Measurements from ENCODE around the gene HOXA6.

DNA sequence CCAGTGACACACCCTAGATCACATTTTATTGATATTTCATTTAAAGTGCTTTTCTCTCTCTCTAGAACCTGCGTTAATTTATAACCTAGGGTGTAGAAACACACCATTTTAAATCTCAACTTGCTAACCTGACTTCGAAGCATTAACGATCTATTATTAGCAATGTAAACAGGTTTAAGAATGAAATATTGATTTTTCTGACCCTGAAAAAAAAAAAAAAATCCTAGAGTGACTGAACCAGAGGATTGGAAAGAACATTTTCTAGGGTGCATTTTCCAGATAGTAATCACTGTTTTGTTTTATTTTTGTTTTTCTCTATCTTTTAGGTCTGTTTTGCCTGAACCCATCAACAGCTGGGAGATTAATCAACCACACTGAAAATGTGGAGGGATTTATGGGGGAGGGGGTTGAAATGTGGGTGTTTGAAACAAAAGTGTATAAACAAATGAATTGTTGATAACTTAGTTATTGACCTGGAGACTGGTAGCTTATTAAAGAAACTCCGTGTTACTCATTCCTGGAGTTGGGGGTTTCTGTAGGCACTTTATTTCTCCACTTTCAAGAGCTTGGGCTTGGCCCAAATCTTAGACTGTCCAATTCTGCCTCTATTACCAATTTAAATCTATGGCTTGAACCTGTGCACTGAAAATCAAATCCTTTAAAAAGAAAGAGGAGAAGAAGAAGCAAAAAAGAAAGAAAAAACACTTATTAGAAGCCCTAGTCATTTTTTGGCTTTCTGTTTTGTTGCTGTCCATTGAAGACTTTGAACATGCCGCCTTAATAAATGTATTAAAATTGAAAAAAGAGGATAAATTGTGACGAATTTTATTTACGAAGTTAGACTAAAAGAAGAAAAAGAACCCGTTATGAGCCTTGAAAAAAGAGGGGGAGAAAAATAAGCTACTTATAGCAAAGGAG lies 47.9 kb downstream of the HOXA6 start:
- TF ChIP-seq CTCF (conservative IDR thresholded peaks at IDR 0.05 in 1 of 2, IDR thresholded peaks at IDR 0.05 in 1 of 2; ENCODE audit: low read depth in 1 of 2, low read length in 2 of 2) (no peak), EZH2 (IDR thresholded peaks at IDR 0.05; ENCODE audit: low read length, missing control alignments) (no peak)
